GM21786 (cell line): Measurements from ENCODE around the gene CD93.

Experiments
- ATAC-seq: cut with Tn5 transposase; IDR thresholded peaks from one replicate; pipeline ENCODE4 v1.9.1; 2021; ENCODE audit not compliant: unreplicated experiment

The CD93 gene

GRCh38 chr20:23039136-23039875 lies 46.8 kb downstream of the CD93 start:
- no peak for ATAC-seq

- no peak for ATAC-seq
Observed at GRCh38 chr20:23037017-23037481, 49.1 kb downstream of the CD93 start.

GRCh38 chr20:23036371-23036770 lies 49.8 kb downstream of the CD93 start:
- no peak for ATAC-seq

DNA sequence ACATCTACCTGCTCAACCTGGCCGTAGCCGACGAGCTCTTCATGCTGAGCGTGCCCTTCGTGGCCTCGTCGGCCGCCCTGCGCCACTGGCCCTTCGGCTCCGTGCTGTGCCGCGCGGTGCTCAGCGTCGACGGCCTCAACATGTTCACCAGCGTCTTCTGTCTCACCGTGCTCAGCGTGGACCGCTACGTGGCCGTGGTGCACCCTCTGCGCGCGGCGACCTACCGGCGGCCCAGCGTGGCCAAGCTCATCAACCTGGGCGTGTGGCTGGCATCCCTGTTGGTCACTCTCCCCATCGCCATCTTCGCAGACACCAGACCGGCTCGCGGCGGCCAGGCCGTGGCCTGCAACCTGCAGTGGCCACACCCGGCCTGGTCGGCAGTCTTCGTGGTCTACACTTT lies 50.4 kb downstream of the CD93 start:
- ATAC-seq: no peak

GRCh38 chr20:23034721-23035671 lies 51.1 kb downstream of the CD93 start, which contains the start of gene SSTR4:
SSTR4 (plus strand) TSS chr20:23035312; CDS start chr20:23035484, 172 bp downstream.
- no peak for ATAC-seq

DNA sequence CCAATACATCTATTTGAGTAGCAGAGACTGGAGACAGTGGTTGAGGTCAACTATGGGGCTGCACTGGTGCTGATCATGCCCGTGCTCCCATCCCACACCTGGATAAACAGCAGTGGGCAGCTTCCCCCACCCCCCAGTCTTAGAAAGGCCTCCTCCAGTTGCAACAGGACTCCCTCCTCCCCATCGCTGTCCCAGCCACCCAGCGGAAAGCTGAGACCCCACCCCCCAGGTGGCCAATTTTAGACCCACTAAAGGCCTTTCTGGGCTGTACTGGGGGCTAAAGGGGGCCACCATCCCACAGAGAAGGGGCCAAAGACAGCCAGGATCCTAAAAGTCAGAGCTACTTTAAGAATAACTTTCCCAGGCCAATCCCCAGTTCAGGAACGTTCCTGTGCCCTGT lies 52.2 kb downstream of the CD93 start:
- ATAC-seq: no peak

DNA sequence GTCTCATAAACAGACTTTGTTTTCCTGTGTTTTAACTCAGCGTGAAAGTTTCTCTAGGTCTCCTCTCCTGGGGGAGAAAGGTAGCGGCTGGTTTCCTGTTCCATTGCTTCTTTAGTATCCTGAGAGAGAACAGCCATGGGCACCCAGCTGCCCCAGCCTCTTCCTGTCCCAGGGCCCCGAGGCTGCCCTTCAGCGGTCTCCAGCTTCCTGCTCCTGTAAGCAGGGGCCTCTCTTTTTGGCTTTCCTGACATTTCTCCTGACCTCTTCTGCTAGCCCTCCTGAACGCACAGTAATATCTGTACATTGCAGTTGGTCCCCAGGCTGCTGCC lies 53.4 kb downstream of the CD93 start:
- no peak for ATAC-seq

DNA sequence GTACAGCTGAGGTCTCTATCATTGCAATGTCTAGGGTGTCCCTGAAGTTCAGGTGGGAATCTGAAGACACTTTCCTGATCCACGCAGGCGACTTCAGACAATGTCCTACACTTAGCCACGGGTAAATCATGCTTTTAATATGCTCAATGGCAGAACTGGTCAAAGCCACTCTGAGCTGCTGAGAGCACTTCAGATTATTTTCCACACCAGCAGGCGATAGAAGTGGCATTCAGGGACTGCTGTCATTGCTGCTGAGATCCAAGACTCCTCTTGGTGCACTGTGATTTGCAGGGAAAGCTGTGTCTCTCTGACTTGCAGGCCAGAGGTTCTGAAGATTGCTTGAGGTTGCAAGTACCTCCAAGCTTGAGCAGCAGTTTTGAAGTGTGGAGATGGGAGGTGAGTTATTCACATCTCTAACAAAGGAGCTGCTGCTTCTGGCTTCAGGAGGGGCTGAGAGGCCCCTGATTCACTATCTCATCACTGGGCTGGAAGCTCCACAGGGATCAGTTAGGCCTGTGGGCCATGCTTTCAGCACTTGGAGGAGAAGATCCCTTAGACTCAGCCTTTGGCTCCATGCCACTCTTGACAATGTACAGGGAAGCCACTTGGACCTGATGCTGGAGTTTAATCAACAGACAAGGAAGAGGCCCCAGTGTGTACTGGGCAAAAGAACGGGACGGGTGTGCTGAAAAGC lies 53.9 kb downstream of the CD93 start:
- no peak for ATAC-seq

- ATAC-seq: no peak
Observed at GRCh38 chr20:23031346-23031745, 54.8 kb downstream of the CD93 start.
